Measurements from ENCODE around the gene SLC26A1.

- TF ChIP-seq REST (IDR thresholded peaks at IDR 0.05; ENCODE audit: insufficient read depth in 1 of 2, low read depth in 2 of 2, low read length in 2 of 2) (no peak), POLR2AphosphoS5 (IDR thresholded peaks at IDR 0.05; ENCODE audit: low read depth, low read length) (no peak), SIN3A (IDR thresholded peaks at IDR 0.05; ENCODE audit: borderline replicate concordance, insufficient read depth, low read length) (no peak), TAF1 (IDR thresholded peaks at IDR 0.05; ENCODE audit: borderline replicate concordance, insufficient read depth, low read length) (no peak)
Measured at GRCh38 chr4:965766-966134, 27.5 kb downstream of the SLC26A1 start.

Data from PFSK-1 (cell line).